NK-92 (cell line): ENCODE measurements around the gene KIFBP.

Source experiments
- DNase-seq: peaks from one replicate; lab custom pipeline; 2025; ENCODE audit not compliant: unreplicated experiment; lab: John Stamatoyannopoulos, UW

Gene KIFBP

DNA sequence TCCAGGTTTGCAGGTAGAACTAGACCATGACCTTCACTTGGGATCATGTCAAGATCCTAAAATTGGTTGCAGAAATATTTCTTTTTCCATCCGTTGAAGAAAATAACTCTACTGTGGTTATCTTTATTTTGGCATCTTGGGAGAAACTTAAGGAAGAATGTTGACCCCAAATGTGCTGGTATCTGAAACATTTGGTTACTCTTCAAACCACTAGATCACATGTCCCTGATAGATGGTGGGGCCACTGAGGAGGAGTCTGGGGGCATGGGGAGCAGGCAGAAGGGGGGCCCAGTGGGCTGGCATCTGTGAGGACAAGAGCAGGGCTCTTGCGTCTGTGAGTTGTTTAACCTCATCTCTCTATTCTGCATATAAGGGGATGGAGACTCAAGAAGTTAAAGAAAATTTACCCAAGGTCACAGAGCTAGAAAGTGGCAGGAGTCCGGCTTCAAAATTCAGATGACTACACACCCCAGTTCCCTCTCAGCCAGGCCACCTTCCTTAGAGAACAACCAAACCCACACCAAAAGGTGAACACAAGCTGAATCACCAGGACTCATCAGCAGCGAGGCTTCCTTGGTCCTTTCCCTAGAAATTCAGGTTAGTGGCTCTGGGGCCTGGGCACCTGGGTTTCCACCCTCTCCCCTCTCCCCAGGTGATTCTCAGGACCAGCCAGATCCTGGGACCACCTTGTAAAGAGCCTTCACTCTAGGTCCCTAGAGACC is 58.7 kb downstream of the KIFBP start:
- no peak for DNase-seq

DNA sequence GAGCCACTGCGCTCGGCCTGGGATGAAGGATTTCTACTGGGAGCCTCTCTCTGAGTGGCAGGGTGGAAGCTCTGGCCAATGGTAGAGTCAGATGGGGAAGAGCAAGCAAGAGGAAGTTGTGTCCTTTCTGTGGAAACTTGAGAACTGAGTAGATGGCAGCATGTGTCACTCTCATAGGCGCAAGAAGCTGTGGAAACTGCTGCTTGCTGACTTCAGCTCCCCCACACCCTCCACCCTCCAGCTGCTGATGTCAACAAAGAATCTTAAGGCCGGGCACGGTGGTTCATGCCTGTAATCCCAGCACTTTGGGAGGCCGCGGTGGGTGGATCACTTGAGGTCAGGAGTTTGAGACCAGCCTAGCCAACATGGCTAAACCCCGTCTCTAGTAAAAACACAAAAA is 59.5 kb downstream of the KIFBP start:
- DNase-seq = no peak

DNA sequence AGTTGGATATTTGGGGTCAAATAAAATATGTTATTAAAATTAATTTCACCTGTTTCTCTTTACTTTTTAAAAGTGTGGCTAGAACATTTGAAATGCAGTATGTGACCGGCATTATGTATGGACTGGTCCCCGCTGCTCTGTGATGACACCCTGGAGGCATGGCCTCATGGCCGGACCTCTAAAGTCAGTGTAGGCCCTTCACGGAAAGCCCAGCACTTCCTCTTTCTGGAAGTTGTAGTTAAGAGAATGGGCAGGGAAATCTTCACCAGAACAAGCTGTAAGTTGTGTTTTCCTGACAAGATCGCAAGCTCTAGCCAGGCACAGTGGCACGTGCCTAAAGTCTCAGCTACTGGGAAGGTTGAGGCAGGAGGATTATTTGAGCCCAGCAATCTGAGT is 61.0 kb downstream of the KIFBP start:
- DNase-seq = no peak

DNA sequence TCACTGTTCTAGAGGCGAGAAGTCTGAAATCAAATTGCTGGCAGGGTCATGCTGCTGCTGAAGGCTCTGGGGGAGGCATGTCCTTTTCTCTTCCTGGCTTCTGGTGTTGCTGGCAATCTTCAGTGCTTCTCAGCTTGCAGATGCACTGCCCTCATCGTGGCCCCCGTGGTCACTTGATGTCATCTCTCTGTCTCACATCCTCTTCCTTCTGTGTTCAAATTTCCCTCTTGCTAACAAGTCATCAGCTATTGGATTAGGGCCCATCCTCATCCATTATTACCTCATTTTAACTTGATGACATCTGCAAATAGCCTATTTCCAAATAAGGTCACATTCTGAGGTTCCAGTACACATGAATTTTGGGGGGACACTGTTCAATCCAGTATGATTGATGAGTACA is 62.7 kb downstream of the KIFBP start:
- no peak for DNase-seq

DNA sequence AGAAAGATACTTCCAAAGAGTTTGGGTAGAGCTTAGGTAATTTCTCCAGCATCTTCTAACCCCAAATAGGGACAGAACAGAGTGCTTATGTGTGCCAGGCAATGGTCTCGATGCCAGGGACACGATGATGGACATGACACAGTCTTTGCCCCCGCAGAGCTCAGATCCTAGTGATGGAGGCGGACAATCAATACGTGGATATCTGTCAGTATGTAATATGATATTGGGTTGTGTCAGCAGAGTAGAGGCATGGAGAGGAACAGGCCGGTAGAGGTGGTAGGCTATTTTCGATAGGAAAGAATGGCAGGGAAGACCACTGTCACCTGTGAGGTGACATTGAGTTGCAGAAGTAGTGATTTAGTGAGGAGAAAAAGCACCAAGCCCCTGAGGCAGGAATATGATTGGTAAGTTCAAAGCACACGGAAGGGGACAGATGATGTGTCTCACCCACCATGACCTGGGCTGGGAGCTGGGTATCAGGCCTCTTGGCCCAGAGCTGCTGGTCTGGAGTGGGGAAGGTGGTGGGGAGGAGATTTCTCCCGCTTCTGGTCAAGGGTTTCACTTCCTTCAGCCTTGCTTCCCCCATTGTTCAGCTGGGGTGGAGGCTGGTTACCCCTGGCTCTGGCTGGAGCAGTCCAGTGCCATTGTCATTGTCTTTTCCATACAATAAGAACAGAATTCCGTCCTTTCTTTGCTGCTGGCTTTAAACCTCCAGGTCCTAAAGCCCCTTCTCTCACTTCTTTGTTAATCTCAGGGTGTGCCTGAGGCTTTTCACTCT is 63.3 kb downstream of the KIFBP start:
- no peak for DNase-seq

DNA sequence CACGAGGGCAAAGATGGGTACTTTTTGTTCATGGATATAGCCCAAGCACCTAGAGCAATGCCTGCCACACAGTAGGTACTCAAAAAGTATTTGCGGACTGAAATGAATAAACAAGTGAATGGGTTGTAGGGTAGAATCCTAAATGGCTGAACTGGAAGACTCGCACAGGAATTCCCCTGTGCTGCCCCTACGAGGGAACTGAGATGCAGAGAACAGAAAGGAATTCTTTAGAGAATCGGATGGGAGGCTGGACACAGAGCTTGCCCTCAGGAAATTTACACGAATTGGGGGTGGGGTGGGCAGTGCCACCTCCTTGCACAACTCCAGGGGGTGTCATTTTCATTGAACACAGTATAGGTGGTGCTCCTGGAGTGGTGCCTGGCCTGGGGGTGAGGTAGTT is 64.1 kb downstream of the KIFBP start:
- no peak for DNase-seq

DNA sequence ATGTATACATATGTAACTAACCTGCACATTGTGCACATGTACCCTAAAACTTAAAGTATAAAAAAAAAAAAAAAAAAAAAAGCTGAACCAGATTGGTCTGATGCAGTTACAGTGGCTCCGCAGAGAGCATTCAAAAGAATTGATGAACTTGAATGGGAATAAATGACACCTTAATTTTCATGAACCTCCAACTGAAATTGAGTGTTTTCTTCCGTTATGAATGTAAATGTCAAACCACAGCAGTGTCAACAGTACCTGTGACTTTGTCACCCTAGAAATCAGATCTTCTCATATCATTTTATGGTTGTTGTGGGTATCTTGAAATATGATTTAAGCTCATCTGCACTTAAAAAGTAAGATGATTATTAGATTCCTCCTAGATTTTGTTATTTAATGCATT is 66.6 kb downstream of the KIFBP start:
- DNase-seq = no peak

DNA sequence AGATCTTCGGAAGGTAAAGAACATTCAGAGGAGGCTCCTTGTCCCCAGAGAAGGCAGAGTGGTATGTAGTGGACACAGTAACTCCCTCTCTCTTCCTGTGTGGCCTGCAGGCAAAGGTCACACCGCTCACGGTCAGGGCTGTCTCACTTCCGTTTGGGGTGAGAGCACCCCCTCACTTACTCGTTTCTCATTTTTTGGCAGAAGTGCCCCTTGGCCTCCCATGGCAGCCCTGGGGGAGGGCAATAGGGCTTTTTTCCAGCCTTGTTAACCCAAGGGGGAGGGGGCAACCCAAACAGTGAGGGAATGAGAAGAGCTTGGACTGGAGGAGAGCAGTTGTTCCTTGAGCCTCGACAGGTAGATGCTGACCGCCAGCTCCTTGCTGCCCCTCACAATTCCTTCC is 67.5 kb downstream of the KIFBP start:
- DNase-seq = no peak

DNA sequence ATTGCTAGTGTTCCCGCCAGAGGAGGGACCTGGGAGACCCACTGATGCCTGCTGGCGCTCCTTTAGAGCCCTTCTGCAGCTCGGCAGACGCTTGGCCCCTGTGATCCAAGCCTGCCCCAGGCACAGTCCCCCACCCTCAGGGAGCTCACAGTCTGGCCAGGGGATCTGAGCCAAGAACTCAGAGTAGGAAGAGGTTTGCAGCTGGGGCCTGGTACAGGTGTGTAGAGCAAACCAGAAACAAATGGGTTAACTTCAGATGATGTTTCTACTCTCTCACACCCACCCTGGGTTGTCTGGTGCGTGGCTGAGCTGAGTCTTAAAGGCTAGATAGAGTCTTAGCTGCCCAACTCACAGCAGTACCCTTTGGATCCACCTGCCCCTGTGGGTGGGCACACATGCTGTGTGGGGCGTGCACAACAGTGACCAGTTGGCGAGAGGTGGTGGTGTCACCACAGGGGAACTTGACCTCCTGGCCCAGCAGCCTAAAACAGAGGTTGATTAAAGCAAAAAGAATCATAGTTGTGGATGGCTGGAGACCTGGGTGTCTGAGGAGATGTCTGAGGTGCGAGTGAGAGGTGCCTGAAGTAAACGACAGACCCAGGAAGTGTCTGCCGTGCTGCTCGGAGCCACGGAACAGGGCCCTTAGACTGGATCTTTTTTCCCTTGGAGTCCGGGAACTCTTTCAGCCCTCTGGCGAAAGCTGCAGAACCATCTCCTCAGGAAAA is 68.1 kb downstream of the KIFBP start:
- no peak for DNase-seq

DNA sequence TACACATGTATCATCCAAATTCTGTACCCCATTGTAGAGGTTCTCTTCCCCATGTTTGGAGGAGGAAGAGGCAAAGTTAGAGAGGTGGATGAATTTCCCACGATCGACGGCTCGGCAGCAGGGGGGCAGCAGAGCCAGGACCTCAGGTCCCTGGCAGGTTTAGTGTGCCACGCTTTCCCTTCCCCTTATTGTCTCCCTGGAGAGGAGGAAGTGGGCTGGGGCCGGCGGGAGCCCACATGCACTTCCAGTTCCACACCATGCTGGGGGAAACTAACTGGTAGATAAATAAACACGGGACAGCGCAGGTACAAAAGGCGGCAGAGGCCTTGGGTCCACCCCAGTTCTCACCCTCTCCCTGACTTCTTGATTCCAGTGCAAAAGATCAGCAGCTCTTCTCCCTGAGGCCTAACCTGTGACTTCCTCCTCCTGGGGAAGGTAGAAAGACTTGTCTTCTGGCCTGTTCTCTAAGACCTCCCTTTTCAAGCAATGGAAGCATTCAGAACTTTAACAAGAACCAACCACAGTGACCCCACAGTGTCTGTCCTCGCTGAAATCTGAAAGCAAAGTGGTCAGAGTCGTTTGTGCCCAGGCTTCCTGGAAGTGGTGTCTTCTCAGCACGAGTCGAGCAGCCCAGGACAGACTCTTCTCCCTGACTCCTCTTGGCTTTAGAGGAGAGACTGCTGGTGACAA is 68.8 kb downstream of the KIFBP start:
- DNase-seq = no peak

DNA sequence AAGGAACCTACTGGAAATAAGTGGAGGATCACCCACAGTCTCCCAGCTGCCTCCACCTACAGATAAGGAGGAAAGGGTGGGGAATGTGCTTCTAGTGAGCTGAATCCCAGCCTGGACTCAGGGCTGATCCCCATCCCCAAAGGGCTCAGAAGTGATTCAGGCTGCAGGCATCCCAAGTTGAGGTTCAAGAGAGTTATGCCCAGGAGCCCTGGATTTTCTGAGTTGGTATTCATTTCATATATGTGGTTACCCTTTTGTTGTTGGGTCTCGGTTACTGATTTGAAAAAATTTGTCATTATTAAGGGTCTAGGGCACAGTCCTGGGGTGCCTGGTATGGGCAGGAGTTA is 69.3 kb downstream of the KIFBP start:
- DNase-seq = no peak

DNA sequence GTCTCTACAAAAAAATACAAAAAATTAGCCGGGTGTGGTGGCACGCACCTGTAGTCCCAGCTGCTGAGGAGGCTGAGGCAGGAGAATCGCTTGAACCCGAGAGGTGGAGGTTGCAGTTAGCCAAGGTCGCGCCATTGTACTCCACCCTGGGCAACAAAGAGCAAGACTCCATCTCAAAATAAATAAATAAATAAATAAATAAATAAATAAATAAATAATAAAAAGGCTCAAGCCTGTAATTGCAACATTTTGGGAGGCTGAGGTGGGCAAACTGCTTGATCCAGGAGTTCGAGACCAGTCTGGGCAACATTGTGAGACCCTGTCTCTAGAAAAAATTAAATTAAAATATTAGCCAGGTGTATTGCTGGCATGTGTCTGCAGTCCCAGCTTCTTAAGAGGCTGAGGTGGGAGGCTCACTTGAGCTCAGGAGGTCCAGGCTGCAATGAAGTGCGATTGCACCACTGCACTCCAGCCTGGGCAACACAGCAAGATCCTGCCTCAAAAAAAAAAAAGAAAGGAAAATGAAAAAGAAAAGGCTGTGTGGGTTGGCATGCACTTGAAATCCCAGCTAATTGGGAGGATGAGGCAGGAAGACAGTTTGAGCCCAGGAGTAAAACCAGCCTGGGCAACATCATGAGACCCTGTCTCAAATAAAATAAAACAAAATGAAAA is 71.7 kb downstream of the KIFBP start:
- DNase-seq = no peak

DNA sequence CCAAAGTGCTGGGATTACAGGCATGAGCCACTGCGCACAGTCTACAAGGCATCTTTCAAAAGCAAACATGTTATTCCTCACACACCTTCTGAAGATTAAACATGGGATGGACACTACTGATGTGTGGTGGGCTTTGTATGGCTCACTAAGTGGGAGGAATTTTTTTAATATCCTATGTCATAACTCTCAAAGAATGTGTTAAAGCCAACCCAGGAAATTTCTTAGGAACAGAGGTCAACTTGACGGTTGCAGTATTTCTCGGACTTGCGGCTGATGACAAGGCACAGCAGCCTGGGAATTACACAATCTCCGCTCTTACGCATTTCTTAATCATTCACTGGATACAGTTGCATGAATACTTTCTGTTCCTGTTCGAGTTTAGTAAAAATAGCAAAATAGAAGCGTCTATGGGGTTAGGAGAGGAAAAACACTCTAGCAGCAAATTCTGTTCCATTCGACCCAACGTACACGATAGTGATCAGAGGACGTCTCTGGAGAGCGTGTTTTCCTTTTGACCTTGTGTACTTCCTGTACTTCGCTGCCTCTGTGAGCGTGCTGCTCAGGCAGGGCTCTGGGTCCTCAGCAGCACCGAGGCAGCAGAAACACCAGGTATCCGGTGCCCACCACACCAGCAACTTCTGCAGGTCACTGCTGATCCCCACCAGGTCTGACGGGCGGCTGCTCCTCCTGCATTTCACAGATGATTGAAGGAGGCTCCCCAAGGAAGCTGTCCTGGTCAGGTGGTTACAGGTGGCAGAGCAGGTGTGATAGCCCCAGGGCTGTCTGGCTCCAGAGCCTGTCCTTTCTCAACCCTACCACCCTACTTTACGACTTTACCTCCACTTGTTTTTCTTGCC is 72.9 kb downstream of the KIFBP start:
- DNase-seq = no peak

DNA sequence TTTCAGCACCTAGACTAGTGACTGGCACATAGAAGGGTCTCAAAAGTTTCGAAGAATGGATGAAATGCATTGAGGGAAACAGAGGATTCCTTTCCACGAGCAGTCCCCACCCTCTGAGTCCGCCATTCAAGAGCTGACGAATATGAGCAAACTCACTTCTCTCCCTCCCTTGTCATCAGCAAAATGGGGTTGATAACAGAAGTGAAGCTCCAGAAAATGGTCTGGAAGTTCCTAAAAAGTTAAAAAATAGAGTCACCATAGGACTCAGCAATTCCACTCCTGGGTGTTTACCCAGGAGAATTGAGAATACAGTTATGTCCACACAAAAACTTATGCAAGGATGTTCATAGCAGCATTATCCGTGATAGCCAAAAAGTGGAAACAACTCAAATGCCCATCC is 74.3 kb downstream of the KIFBP start:
- DNase-seq = no peak

DNA sequence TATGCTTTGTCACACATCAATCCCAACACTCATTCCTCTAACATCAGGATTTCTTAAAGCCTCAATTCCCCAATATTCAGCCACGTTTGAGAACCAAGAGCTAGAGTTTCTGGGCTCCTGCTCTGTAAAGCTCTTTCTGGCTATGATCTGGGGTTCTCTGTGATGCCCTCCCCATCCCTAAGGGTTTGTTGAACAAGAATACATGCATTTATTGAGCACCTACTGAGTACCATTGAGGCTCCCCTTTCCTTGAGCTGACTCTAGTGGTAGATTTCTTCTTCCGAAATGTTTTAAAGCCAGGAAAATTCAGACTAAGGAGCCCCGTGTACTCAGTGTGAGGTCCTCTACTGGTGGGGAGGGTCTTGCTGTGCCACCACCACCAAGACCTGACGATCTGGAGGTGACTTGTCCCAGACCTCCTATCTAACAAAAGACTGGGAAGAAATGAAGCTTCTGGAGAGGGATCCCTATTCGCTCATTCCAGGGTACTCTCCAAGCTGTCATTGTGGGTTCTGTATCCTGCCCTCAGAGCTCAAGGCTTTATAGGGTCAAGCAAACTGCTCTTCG is 76.2 kb downstream of the KIFBP start:
- no peak for DNase-seq

DNA sequence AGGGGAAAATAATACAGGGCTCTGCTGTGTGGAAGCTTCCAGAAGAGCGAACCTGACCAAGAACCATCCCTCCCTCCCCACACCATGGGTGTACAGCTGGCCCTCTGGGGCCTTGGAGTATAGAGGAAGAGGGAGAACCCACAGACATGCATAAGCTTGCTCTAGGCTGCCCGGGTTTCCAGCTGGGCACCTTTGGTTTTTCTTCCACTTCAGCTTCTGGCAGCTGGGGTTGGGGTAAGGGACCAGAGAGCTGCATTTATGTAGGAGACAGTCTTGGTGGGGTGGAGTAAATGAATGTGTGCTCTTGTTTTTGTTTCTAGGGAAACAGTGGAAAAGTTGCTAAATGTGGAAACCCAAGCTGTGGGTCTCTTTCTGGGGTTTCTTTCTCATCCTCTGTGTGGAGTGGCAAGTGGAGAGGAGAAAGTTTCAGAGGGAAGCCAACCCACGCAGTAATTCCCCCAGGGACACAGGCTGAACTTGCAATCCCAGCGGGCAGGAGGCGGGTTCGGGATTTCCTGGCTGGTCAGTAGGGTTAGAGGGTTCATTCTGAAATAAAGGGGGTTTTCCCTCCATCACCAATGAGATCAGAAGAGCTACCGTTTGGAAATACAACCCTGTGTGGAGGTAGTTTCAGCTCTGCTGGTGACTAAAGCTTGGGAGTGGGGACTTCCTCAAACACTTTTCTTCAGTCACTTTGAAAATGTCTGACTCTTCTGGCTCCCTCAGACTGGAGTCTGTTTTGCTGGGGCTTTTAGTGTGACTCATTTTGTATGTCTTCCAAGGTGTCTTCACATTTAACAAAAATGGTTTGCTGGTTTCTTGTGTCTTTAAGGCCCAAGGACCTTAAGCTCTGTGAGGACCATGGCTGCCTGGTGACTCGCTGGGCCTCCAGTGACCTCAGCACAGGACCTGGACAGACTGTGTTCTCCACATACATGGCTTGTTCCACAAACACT is 77.1 kb downstream of the KIFBP start:
- DNase-seq = no peak
